Measurements from ENCODE around the gene ABCA1.

DNA sequence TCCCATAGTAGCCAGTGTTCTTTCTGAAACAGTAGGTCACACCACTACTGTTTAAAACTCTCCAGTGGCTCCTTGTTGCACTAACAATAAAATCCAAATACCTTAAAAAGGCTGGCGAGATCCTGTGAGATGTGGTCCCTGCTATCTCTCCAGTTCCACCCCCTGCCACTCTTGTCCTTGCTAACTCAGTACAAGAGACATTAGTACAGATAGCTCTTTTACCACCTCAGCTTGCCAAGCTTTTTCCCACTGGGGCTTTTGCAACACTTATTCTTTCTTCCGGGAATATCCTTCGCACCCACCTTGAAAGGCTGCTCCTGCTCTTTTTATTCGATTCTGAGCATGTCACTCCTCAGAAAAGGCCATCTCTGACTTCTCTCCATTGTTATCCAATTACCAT lies 149.2 kb downstream of the ABCA1 start:
- TF ChIP-seq, protein P1, sequence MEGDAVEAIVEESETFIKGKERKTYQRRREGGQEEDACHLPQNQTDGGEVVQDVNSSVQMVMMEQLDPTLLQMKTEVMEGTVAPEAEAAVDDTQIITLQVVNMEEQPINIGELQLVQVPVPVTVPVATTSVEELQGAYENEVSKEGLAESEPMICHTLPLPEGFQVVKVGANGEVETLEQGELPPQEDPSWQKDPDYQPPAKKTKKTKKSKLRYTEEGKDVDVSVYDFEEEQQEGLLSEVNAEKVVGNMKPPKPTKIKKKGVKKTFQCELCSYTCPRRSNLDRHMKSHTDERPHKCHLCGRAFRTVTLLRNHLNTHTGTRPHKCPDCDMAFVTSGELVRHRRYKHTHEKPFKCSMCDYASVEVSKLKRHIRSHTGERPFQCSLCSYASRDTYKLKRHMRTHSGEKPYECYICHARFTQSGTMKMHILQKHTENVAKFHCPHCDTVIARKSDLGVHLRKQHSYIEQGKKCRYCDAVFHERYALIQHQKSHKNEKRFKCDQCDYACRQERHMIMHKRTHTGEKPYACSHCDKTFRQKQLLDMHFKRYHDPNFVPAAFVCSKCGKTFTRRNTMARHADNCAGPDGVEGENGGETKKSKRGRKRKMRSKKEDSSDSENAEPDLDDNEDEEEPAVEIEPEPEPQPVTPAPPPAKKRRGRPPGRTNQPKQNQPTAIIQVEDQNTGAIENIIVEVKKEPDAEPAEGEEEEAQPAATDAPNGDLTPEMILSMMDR (IDR thresholded peaks at IDR 0.05; ENCODE audit: low read length): no peak
- TF ChIP-seq EZH2 (IDR thresholded peaks at IDR 0.05; ENCODE audit: borderline replicate concordance, low read length): no peak
